HG03135 (cell line): ENCODE measurements around the gene EXTL2.
"Not testable (repeated sequence)": the region's sequence is repeated elsewhere in the genome, so short reads cannot be mapped to it uniquely, and the experiment has no call there.

Source experiments
- ATAC-seq: cut with Tn5 transposase; IDR thresholded peaks from one replicate; pipeline ENCODE4 v1.9.1; 2021; ENCODE audit warnings: mild to moderate bottlenecking, moderate library complexity; ENCODE audit not compliant: unreplicated experiment

The EXTL2 gene

GRCh38 chr1:100861379-100861778 is 33.3 kb downstream of the EXTL2 start:
- no peak for ATAC-seq

- no peak for ATAC-seq
Observed at GRCh38 chr1:100860397-100860991, 34.1 kb downstream of the EXTL2 start.

GRCh38 chr1:100855116-100855515 is 39.5 kb downstream of the EXTL2 start:
- ATAC-seq: not testable (repeated sequence)

GRCh38 chr1:100852976-100853375 is 41.7 kb downstream of the EXTL2 start:
- no peak for ATAC-seq

- ATAC-seq: no peak
Observed at GRCh38 chr1:100851726-100852125, 42.9 kb downstream of the EXTL2 start.

- ATAC-seq: no peak
Observed at GRCh38 chr1:100847361-100848082, 47.1 kb downstream of the EXTL2 start.

- ATAC-seq: not testable (repeated sequence)
Observed at GRCh38 chr1:100843160-100843559, 51.5 kb downstream of the EXTL2 start.

- no peak for ATAC-seq
Observed at GRCh38 chr1:100835866-100836842, 58.5 kb downstream of the EXTL2 start.

- no peak for ATAC-seq
Observed at GRCh38 chr1:100834777-100835660, 59.6 kb downstream of the EXTL2 start.

GRCh38 chr1:100832694-100833428 is 61.8 kb downstream of the EXTL2 start:
- ATAC-seq: no peak

- not testable (repeated sequence) for ATAC-seq
Observed at GRCh38 chr1:100825666-100826065, 69.0 kb downstream of the EXTL2 start.
